ENCODE results near the gene FAM181A.

DNA sequence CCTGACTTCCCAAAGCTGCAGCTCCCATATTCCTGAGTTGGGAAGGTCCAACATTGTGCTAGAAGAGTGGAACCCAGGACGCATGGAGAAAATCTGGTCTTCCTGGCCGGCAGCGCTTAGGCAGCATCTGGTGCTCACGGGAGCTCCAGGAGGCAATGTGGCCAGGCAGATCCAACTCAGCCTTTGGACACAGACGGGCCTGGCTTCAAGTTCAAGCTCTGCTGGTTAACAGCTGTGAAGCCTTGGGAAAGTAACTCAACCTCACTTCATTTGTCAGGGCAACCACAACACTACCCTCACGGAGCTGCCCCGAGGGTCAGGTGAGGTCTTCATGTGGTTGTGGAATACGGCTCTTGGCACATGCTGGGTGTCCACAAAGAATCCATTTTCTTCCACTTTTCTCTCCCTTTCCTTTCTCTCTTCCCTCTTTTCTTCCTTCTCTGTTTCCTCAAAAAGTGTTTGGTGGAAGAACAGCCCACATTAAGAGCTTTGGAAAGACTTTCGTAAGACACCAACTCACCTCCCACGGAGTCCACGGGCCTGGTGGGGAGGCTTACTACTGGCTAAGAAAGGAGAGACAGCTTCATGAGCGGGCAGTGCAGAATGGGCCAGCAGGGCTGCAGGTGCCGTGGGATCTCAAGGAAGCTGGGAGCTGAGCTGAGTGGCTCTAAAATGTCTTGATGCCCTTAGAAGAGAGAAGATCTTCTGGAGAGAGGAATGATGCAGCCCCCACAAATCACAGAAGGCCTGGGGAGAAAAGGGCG, 2.4 kb upstream of the FAM181A start:
- TF ChIP-seq POLR2AphosphoS5 (IDR thresholded peaks at IDR 0.05; ENCODE audit: low read depth) (no peak), EZH2 (IDR thresholded peaks at IDR 0.05; ENCODE audit: low read depth, unreplicated experiment) (no peak), ZNF114 (CRISPR knock-in tag; IDR thresholded peaks at IDR 0.05) (no peak), CREB1 (CRISPR knock-in tag; IDR thresholded peaks at IDR 0.05; ENCODE audit: low read depth) (no peak), JUNB (IDR thresholded peaks at IDR 0.05; ENCODE audit: unreplicated experiment) (no peak), EZH2phosphoT487 (IDR thresholded peaks at IDR 0.05; ENCODE audit: unreplicated experiment) (no peak)
- TF ChIP-seq, protein P1, sequence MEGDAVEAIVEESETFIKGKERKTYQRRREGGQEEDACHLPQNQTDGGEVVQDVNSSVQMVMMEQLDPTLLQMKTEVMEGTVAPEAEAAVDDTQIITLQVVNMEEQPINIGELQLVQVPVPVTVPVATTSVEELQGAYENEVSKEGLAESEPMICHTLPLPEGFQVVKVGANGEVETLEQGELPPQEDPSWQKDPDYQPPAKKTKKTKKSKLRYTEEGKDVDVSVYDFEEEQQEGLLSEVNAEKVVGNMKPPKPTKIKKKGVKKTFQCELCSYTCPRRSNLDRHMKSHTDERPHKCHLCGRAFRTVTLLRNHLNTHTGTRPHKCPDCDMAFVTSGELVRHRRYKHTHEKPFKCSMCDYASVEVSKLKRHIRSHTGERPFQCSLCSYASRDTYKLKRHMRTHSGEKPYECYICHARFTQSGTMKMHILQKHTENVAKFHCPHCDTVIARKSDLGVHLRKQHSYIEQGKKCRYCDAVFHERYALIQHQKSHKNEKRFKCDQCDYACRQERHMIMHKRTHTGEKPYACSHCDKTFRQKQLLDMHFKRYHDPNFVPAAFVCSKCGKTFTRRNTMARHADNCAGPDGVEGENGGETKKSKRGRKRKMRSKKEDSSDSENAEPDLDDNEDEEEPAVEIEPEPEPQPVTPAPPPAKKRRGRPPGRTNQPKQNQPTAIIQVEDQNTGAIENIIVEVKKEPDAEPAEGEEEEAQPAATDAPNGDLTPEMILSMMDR (conservative IDR thresholded peaks at IDR 0.05; ENCODE audit: low read depth in 2 of 2) = no peak
- TF ChIP-seq, protein P2, sequence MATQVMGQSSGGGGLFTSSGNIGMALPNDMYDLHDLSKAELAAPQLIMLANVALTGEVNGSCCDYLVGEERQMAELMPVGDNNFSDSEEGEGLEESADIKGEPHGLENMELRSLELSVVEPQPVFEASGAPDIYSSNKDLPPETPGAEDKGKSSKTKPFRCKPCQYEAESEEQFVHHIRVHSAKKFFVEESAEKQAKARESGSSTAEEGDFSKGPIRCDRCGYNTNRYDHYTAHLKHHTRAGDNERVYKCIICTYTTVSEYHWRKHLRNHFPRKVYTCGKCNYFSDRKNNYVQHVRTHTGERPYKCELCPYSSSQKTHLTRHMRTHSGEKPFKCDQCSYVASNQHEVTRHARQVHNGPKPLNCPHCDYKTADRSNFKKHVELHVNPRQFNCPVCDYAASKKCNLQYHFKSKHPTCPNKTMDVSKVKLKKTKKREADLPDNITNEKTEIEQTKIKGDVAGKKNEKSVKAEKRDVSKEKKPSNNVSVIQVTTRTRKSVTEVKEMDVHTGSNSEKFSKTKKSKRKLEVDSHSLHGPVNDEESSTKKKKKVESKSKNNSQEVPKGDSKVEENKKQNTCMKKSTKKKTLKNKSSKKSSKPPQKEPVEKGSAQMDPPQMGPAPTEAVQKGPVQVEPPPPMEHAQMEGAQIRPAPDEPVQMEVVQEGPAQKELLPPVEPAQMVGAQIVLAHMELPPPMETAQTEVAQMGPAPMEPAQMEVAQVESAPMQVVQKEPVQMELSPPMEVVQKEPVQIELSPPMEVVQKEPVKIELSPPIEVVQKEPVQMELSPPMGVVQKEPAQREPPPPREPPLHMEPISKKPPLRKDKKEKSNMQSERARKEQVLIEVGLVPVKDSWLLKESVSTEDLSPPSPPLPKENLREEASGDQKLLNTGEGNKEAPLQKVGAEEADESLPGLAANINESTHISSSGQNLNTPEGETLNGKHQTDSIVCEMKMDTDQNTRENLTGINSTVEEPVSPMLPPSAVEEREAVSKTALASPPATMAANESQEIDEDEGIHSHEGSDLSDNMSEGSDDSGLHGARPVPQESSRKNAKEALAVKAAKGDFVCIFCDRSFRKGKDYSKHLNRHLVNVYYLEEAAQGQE (IDR thresholded peaks at IDR 0.05; ENCODE audit: unreplicated experiment) = no peak
- TF ChIP-seq, protein P3, sequence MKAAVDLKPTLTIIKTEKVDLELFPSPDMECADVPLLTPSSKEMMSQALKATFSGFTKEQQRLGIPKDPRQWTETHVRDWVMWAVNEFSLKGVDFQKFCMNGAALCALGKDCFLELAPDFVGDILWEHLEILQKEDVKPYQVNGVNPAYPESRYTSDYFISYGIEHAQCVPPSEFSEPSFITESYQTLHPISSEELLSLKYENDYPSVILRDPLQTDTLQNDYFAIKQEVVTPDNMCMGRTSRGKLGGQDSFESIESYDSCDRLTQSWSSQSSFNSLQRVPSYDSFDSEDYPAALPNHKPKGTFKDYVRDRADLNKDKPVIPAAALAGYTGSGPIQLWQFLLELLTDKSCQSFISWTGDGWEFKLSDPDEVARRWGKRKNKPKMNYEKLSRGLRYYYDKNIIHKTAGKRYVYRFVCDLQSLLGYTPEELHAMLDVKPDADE (IDR thresholded peaks at IDR 0.05) = no peak
